Measurements from ENCODE around the gene PGLYRP4. TPM values are rescaled to one million over a fixed set of nuclear protein-coding genes. Genes with fewer than 3 reads are reported as not detected.

Gene PGLYRP4
- total and polyA plus RNA-seq, 9 donors: not detected

GRCh38 chr1:153310526-153310925 lies 38.1 kb downstream of the PGLYRP4 start:
- Histone ChIP-seq H3K9me3 (no peaks in the 10 kb centered on the region), H3K27me3 (no peaks in the 10 kb centered on the region), H3K4me3 (no peak overlapping the region), H3K4me1 (ENCODE audit: insufficient read depth) (no peaks in the 10 kb centered on the region), H3K27ac (no peak overlapping the region), H3K36me3 (no peaks in the 10 kb centered on the region)
- TF ChIP-seq EP300 (IDR thresholded peaks at IDR 0.05) (no peak), POLR2A (IDR thresholded peaks at IDR 0.05) (no peak)
- TF ChIP-seq, protein P1, sequence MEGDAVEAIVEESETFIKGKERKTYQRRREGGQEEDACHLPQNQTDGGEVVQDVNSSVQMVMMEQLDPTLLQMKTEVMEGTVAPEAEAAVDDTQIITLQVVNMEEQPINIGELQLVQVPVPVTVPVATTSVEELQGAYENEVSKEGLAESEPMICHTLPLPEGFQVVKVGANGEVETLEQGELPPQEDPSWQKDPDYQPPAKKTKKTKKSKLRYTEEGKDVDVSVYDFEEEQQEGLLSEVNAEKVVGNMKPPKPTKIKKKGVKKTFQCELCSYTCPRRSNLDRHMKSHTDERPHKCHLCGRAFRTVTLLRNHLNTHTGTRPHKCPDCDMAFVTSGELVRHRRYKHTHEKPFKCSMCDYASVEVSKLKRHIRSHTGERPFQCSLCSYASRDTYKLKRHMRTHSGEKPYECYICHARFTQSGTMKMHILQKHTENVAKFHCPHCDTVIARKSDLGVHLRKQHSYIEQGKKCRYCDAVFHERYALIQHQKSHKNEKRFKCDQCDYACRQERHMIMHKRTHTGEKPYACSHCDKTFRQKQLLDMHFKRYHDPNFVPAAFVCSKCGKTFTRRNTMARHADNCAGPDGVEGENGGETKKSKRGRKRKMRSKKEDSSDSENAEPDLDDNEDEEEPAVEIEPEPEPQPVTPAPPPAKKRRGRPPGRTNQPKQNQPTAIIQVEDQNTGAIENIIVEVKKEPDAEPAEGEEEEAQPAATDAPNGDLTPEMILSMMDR (IDR thresholded peaks at IDR 0.05): no peak
- 70 to 77% (median 74%) methylated on average over 7 of the region's 7 CpGs for WGBS, 3 donors
- no peak for DNase-seq
- intact Hi-C loops (cut with DNase I): no loop called here

DNA sequence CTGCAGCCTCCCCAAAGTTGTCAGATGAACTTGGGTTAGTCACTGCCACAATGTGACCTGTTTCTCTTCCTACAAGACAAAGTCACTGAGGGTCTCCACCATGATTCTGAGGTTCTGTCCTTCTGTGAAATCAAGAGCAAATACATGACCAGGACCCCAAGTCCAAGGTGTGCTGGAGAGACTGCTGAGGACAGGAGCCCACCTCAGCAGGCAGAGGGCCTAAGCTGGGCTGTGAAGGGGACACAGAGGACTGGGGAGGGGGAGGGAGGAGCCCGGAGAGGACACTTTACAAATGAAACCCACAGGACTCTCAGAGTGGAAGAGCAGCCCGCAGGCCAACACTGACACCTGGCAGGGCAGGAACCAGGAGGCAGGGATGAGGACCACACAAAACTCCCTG lies 39.2 kb downstream of the PGLYRP4 start:
- Histone ChIP-seq H3K9me3 (no peaks in the 10 kb centered on the region), H3K4me1 (ENCODE audit: insufficient read depth) (no peaks in the 10 kb centered on the region), H3K27ac (no peak overlapping the region), H3K27me3 (no peaks in the 10 kb centered on the region), H3K4me3 (no peak overlapping the region), H3K36me3 (no peaks in the 10 kb centered on the region)
- TF ChIP-seq POLR2A (IDR thresholded peaks at IDR 0.05): no peak
- TF ChIP-seq, protein P1 (IDR thresholded peaks at IDR 0.05): no peak
- TF ChIP-seq EP300 (IDR thresholded peaks at IDR 0.05): no peak
- DNase-seq: no peak
- WGBS, 3 donors: 78 to 91% (median 80%) methylated on average over 2 of the region's 2 CpGs
- intact Hi-C loops (cut with DNase I): no loop called here

DNA sequence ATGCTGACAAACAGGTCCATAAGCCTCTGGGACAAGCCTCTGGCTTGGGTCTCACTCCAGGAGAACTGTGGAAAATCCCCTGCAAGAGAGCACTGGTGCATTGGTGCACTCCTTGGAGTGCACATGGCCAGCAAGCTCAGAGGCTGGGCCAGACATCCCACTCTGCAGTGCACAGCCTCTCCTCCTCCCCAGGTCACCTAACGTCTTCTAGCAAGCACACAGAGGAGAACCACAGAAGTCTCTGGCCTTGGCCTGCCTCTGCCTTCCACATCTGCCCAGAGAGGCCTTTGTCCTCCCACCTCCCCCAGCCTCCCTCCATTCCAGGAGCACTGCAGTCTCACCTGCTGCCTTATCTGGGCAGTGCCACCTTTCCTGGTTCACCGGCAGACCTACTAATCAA lies 40.1 kb downstream of the PGLYRP4 start:
- Histone ChIP-seq H3K9me3 (no peaks in the 10 kb centered on the region), H3K27ac (no peak overlapping the region), H3K4me3 (no peak overlapping the region), H3K4me1 (ENCODE audit: insufficient read depth) (no peaks in the 10 kb centered on the region), H3K36me3 (no peaks in the 10 kb centered on the region), H3K27me3 (no peaks in the 10 kb centered on the region)
- intact Hi-C loops (cut with DNase I): no loop called here
- no peak for DNase-seq
- 48 to 66% (median 61%) methylated on average over 2 of the region's 2 CpGs for WGBS, 3 donors
- TF ChIP-seq POLR2A (IDR thresholded peaks at IDR 0.05) (no peak), EP300 (IDR thresholded peaks at IDR 0.05) (no peak)
- TF ChIP-seq, protein P1 (IDR thresholded peaks at IDR 0.05): no peak

- no peaks in the 10 kb centered on the region for H3K36me3 ChIP-seq
- no peaks in the 10 kb centered on the region for H3K27me3 ChIP-seq
- no peaks in the 10 kb centered on the region for H3K4me1 ChIP-seq (ENCODE audit: insufficient read depth)
- 77 to 81% (median 78%) methylated on average over 10 of the region's 10 CpGs for WGBS, 3 donors
- H3K4me3 ChIP-seq: no peak overlapping the region
- no peak overlapping the region for H3K27ac ChIP-seq
- intact Hi-C loops (cut with DNase I): no loop called here
- TF ChIP-seq POLR2A (IDR thresholded peaks at IDR 0.05) (no peak), EP300 (IDR thresholded peaks at IDR 0.05) (no peak)
- TF ChIP-seq, protein P1 (IDR thresholded peaks at IDR 0.05): no peak
- no peaks in the 10 kb centered on the region for H3K9me3 ChIP-seq
- no peak for DNase-seq
Measured at GRCh38 chr1:153307221-153307600, 41.4 kb downstream of the PGLYRP4 start.

All from ovary (tissue), 9 donors.